NK-92 (cell line): ENCODE measurements around the gene CSPG5.

Experiments
- DNase-seq: peaks from one replicate; lab custom pipeline; 2025; ENCODE audit not compliant: unreplicated experiment; lab: John Stamatoyannopoulos, UW

CSPG5 gene

GRCh38 chr3:47541583-47542108, 37.0 kb downstream of the CSPG5 start:
- DNase-seq: no peak

DNA sequence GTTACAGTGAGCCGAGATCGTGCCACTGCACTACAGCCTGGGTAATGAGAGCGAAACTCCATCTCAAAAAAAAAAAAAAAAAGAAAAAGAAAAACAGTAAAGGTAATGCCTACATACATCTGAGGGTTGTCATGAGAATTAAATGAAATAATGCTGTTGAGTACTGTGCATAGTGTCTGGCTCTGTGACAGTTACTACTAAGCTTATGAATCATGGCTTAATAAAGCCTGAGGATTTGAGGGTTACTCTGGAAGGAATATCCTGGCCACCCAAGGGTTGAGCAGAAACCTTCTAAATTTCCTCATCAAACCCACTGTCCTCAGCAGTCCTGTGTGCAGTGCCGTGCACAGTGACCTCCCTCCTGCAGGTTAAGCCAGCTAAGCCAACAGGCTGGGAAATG, 38.4 kb downstream of the CSPG5 start:
- no peak for DNase-seq

DNA sequence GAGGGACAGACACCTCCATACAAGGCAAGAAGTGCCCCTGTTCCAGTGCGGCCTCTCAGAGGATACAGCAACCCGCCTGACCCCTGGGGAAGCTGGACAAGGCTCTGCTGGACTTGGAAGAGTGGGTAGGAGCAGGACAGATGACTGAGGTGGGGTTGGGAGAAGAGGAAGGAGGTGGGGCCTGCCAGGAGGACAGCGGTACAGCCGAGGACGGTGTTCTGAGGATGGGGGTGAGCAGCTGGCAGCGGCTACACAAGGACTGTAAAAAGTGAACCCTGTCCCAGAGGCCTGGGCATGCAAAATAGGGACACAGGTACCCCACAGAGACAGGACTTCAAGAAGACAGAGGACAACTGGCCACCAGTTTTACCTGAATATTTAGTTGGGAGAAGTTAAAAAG, 41.7 kb downstream of the CSPG5 start:
- no peak for DNase-seq

DNA sequence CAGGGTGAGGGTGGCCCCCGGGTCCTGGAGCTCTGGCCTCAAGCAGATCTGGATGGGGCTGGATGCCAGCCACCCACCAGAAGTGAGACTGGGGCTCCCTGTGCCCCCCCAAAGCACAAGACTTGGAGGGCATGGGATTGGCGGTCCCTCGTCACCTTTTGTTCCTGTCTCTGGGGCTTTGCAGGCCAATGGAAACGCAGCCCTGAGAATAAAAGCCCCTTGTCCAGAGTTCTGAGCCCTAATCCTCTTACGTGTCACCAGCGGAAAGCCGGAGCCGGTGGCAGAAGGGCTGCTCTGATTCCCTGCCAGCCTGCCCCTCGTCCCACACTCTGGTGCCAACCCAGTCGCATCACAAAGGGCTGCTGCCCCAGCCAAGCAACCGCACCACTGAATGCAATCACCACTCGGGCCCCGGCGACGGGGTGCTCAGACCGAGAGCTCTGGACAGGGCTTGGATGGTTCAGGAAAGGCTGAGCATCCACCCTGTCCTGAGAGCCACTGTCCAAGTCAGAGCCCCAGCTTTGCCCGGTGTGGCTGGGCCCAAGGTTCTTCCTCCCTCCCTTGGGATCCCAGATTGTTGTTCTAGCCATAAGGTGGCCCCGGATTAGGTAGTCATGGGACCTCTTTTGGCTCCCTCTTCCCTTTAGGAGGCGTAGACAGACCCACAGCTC, 42.3 kb downstream of the CSPG5 start:
- no peak for DNase-seq

DNA sequence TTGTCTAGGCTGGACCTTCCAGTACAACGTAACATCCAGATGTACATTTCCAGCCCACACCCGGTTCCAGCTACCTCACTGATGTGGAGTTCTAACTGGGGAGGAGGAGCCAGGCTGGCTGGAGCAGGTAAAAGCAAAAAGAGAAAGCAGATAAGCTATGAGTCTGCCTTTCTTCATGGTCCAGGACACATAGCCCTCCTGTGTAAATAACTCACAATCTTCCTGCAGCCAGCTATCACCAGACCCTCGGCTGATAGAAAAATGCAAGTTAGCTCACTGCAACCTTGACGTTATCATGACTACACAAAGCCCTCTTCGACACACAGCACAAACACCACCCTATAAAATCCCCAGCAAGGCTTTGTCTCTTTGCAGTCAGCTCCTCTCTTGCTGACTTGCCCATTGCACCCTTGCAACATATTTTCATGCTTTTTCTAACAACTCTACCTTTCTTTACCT, 44.6 kb downstream of the CSPG5 start:
- DNase-seq: no peak

GRCh38 chr3:47533481-47533880, 45.2 kb downstream of the CSPG5 start:
- DNase-seq: no peak

DNA sequence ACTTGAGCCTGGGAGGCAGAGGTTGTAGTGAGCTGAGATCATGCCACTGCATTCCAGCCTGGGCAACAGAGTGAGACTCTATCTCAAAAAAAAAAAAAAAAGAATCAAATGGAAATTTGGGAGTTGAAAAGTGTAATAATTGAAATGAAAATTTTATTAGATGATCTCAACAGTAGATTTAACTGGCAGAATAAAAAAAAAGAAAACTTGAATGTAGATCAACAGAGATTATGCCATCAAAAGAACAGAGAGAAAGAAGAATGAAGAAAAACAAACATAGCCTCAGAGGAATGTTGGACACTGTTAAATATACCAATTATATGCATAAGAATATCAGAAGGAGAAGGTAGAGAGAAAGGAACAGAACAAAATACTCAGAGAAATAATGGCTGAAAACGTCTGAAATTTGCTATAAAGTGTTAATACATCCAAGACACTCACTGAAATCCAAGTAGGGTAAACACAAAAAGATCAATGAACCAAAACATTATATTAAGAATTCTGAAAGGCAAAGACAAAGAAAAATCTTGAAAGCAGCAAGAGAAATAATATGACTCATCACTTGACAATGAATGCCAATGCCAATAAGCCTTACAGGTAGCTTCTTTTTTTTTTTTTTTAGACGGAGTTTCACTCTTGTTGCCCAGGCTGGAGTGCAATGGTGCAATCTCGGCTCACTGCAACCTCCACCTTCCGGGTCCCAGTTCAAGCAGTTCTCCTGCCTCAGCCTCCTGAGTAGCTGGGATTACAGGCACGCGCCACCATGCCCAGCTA, 50.5 kb downstream of the CSPG5 start:
- DNase-seq: no peak

GRCh38 chr3:47525617-47526016, 53.0 kb downstream of the CSPG5 start:
- DNase-seq: no peak

GRCh38 chr3:47523310-47524073, 55.2 kb downstream of the CSPG5 start:
- no peak for DNase-seq

GRCh38 chr3:47522082-47522987, 56.3 kb downstream of the CSPG5 start:
- peak; percentile 3 for DNase-seq

DNA sequence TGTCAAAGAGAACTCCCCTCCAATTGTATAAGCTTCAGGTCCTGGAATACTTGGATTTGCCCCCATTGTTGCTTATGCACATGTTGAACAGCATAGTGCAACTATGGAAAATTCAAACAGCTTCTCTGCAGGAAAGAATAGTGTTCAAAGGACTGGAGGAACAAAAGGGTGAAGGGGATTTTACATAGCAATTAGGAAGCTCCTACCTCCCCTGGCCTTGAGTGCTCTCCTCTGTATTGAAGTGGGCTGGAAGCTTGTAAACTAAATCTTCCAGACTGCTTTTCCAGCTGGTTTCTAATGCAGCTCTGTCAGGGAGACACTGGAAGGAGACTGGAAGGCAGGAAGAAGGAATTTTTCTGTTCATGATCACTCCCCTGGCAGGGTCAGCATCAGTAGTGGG, 57.9 kb downstream of the CSPG5 start:
- DNase-seq: no peak

- no peak for DNase-seq
These were observed 60.7 kb downstream of the CSPG5 start for GRCh38 chr3:47517937-47518336.

DNA sequence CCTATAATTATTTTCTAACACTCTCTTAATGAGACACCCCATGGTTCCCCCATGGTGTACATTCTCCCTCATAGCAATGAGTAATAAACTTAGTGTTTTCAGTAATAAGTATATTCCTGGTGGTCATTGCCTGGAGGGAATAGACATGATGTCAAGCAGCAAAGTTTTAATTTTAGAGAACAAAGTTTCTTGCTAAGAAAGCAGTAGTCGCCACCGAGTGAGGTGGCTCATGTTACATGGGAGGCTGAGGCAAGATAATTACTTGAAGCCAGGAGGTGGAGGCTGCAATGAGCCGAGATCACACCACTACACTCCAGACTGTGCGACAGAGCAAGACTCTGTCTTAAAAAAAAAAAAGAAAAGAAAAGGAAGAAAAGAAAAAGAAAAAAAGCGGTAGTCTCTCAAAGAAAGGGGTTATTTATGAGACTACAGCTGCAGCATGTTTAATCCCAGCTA, 62.8 kb downstream of the CSPG5 start:
- no peak for DNase-seq

DNA sequence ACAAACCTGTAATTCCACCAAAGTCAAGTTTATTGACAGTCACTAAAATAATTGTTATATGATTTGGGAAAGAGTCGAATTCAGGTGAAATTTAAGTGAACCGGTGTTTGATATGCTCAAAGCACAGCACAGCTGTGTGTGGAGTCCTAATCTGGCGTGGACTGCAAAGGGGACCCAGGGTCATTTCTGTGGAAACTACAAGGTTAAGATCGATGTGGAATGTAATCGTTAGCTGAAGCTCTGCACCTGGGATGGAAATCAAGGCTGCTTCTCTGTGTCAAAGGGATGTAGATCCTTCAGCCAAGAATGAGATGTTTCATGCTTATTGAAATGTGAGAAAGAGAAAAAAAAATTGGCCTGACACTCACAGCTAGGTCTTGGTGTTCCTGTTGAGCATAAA, 63.6 kb downstream of the CSPG5 start:
- DNase-seq: no peak

GRCh38 chr3:47513125-47513929, 65.3 kb downstream of the CSPG5 start, which contains the start of gene ELP6:
TSS of gene ELP6 (minus strand) at chr3:47513712. CDS start at chr3:47513590, 122 bp downstream.
- DNase-seq: peak; percentile 81

DNA sequence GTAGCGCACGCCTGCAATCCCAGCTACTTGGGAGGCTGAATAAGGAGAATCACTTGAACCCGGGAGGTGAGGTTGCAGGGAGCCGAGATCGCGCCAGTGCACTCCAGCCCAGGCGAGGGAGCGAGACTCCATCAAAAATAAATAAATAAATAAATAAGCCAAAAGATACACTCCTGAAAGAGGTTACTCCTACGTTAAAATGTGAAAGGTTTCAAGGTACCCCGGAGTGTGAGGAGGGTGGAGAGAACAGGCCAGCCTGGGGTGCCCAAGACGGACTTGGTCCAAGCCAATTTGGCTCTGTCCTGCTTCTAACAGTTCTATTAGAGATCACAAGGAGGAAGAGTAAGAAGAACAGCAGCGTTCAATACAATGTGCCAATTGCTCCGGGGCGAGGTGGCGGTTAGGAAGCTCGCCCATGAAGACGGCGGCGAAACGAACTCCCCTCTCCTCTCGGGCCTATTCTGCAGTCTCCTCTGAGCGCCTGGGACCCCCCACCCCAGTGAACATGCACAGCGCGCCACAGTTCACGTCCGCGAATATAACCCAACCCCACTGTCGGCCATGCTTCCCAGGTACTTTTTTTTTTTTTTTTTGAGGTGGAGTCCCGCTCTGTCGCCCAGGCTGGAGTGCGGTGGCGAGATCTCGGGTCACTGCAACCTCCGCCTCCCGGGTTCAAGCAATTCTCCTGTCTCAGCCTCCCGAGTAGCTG, 66.1 kb downstream of the CSPG5 start:
- DNase-seq: no peak
